ENCODE results near the gene ARHGAP24. TPM values are rescaled to one million over a fixed set of nuclear protein-coding genes. Genes with fewer than 3 reads are reported as not detected.

Gene ARHGAP24
- total RNA-seq, 1 experiment from 2014 or later: 1.3 TPM

GRCh38 chr4:85509882-85510631 is 35.1 kb downstream of the ARHGAP24 start:
- H3K27me3 ChIP-seq (ENCODE audit: insufficient read depth, low read length): no peaks in the 10 kb centered on the region
- CTCF ChIA-PET: no interaction called here
- no peak overlapping the region for H3K9ac ChIP-seq (ENCODE audit: low read length)
- H3K79me2 ChIP-seq (ENCODE audit: insufficient read depth, low read length): no peaks in the 10 kb centered on the region
- ATAC-seq: no peak
- no peak overlapping the region for H3K4me2 ChIP-seq (ENCODE audit: low read length)
- RAD21 ChIA-PET (ENCODE audit: low non-redundant PET in 1 of 2, low total read pairs in 2 of 2, uncharacterized antibody in 2 of 2, unreplicated experiment in 2 of 2): no interaction called here
- H3K9me3 ChIP-seq (ENCODE audit: control insufficient read depth in 1 of 2, insufficient read depth in 1 of 2, low read depth in 1 of 2, low read length in 2 of 2): no peaks in the 10 kb centered on the region
- H3K9me2 ChIP-seq (ENCODE audit: insufficient read depth): no peaks in the 10 kb centered on the region
- no peak for DNase-seq (ENCODE audit: low read depth, low spot score)
- TF ChIP-seq POLR2A (IDR thresholded peaks at IDR 0.05; ENCODE audit: borderline replicate concordance, extremely low read depth, insufficient read depth, insufficient read length): no peak
- TF ChIP-seq ZFX (IDR thresholded peaks at IDR 0.05): no peak
- TF ChIP-seq MAX (IDR thresholded peaks at IDR 0.05): no peak
- no peak for TF ChIP-seq CTCF (IDR thresholded peaks at IDR 0.05 in 2 of 3, conservative IDR thresholded peaks at IDR 0.05 in 1 of 3; ENCODE audit: borderline replicate concordance in 1 of 3, insufficient read depth in 1 of 3, low read depth in 2 of 3, low read length in 2 of 3)
- TF ChIP-seq TCF7L2 (IDR thresholded peaks at IDR 0.05; ENCODE audit: borderline replicate concordance, extremely low read depth, insufficient read depth, insufficient read length): no peak
- no peak for TF ChIP-seq SRF (IDR thresholded peaks at IDR 0.05; ENCODE audit: low read depth)
- no peak for TF ChIP-seq EZH2phosphoT487 (IDR thresholded peaks at IDR 0.05; ENCODE audit: borderline replicate concordance)
- TF ChIP-seq EZH2 (IDR thresholded peaks at IDR 0.05): no peak
- no peak for TF ChIP-seq ELF1 (IDR thresholded peaks at IDR 0.05; ENCODE audit: borderline replicate concordance, low read depth)
- H2AFZ ChIP-seq (ENCODE audit: low read depth, low read length, poor library complexity, severe bottlenecking): no peak overlapping the region
- no TSS peak for BruUV-seq (replicated peaks)
- H3K27ac ChIP-seq (ENCODE audit: low read depth, low read length): no peak overlapping the region
- H3K4me1 ChIP-seq (ENCODE audit: control insufficient read depth in 1 of 2, insufficient read depth in 2 of 2, low read length in 2 of 2): no peaks in the 10 kb centered on the region
- H3K36me3 ChIP-seq (ENCODE audit: control insufficient read depth in 1 of 2, insufficient read depth in 2 of 2, low read length in 2 of 2): no peaks in the 10 kb centered on the region
- intact Hi-C loops (cut with micrococcal nuclease): no loop called here
- no peaks in the 10 kb centered on the region for H4K20me1 ChIP-seq (ENCODE audit: insufficient read depth)
- H3K4me3 ChIP-seq (replicated peaks in 1 of 2; ENCODE audit: low read depth in 1 of 2, low read length in 2 of 2): no peak overlapping the region
- POLR2A ChIA-PET: no interaction called here
